Naive thymus-derived CD4-positive, alpha-beta T cell (primary cell): ENCODE measurements around the gene MNS1. TPM values are rescaled to one million over a fixed set of nuclear protein-coding genes. Genes with fewer than 3 reads are reported as not detected.

ENCODE experiments used
- ATAC-seq: fragments of 150-1000 bp; cut with Tn5 transposase; 2 replicates; pipeline ENCODE4 v1.10.0; 2021; ENCODE audit warnings: mild to moderate bottlenecking, moderate library complexity
- CTCF ChIA-PET: fragments of 350-600 bp; sonication (Branson Sonifier 250); formaldehyde crosslinking; loops from one replicate; lab custom pipeline; 2021; ENCODE audit warnings: antibody characterized with exemption; lab: Charles Lee
- POLR2A ChIA-PET: fragments of 350-600 bp; sonication (Branson Sonifier 250); formaldehyde crosslinking; loops from one replicate; lab custom pipeline; 2021; ENCODE audit warnings: antibody characterized with exemption, inconsistent platforms; lab: Charles Lee
- DNase-seq, 9 donors: peaks; one replicate each; pipeline versions ENCODE4 v3.0.0 to v3.0.0-alpha.2; 2020 to 2022; ENCODE audit warnings: mixed read lengths in 1 of 9
- H3K27ac ChIP-seq: one replicate; pipeline ENCODE4 v1.7.0; 2013; ENCODE audit warnings: mild to moderate bottlenecking, low read depth, low read length, moderate library complexity
- H3K27me3 ChIP-seq, 2 donors: one replicate each; pipeline ENCODE4 v1.7.0; 2013; ENCODE audit warnings: low read length in 2 of 2, mild to moderate bottlenecking in 2 of 2, moderate library complexity in 2 of 2; ENCODE audit not compliant: control insufficient read depth in 2 of 2, insufficient read depth in 2 of 2
- H3K36me3 ChIP-seq, 3 experiments: 1 replicate in 2 of 3; 2 replicates in 1 of 3; pipeline ENCODE4 v1.7.0; 2013; ENCODE audit warnings: low read length in 3 of 3, mild to moderate bottlenecking in 3 of 3, moderate library complexity in 1 of 3; ENCODE audit not compliant: insufficient read depth in 3 of 3, control insufficient read depth in 2 of 3
- H3K4me1 ChIP-seq, 2 donors: one replicate each; pipeline ENCODE4 v1.7.0; 2013; ENCODE audit warnings: low read length in 2 of 2, mild to moderate bottlenecking in 2 of 2, moderate library complexity in 1 of 2; ENCODE audit not compliant: control insufficient read depth in 2 of 2, insufficient read depth in 2 of 2
- H3K4me3 ChIP-seq: 2 replicates; pipeline ENCODE4 v1.7.0; 2013; ENCODE audit warnings: mild to moderate bottlenecking, low read length
- H3K9me3 ChIP-seq, 3 experiments: 1 replicate in 2 of 3; 2 replicates in 1 of 3; pipeline ENCODE4 v1.7.0; 2013; ENCODE audit warnings: low read length in 3 of 3; ENCODE audit not compliant: control insufficient read depth in 2 of 3
- H3K27ac Mint-ChIP-seq, 9 donors: one replicate each; pipeline ENCODE4 v1.8.0; 2020 to 2022; ENCODE audit warnings: mixed read lengths in 9 of 9, mild to moderate bottlenecking in 8 of 9, moderate library complexity in 5 of 9, inconsistent platforms in 2 of 9
- H3K27me3 Mint-ChIP-seq, 5 donors: one replicate each; pipeline ENCODE4 v1.8.0; 2021 to 2022; ENCODE audit warnings: mixed read lengths in 5 of 5, mild to moderate bottlenecking in 1 of 5
- H3K36me3 Mint-ChIP-seq, 5 donors: one replicate each; pipeline ENCODE4 v1.8.0; 2020 to 2022; ENCODE audit warnings: mixed read lengths in 5 of 5, mild to moderate bottlenecking in 3 of 5, inconsistent platforms in 1 of 5
- H3K4me1 Mint-ChIP-seq, 7 donors: one replicate each; pipeline ENCODE4 v1.8.0; 2020 to 2022; ENCODE audit warnings: mixed read lengths in 7 of 7, mild to moderate bottlenecking in 3 of 7, inconsistent platforms in 1 of 7
- H3K4me3 Mint-ChIP-seq, 10 donors: one replicate each; pipeline ENCODE4 v1.8.0; 2020 to 2022; ENCODE audit warnings: mild to moderate bottlenecking in 10 of 10, mixed read lengths in 10 of 10, moderate library complexity in 6 of 10, inconsistent platforms in 2 of 10
- H3K9me3 Mint-ChIP-seq, 11 donors: one replicate each; pipeline ENCODE4 v1.8.0; 2020 to 2022; ENCODE audit warnings: mixed read lengths in 11 of 11, mild to moderate bottlenecking in 4 of 11, inconsistent platforms in 1 of 11, moderate library complexity in 1 of 11
- intact Hi-C, 2 donors: fragments of 100-400 bp; cut with micrococcal nuclease; formaldehyde crosslinking; loops; one replicate each; pipeline ENCODE4 v1.15.1; 2023
- polyA plus RNA-seq, 2 donors: library from polyadenylated mRNA; unstranded; fragments of 300-500 nt; fragmentation: Illumina TruSeq; gene quantifications; one replicate each; pipeline ENCODE4 v1.2.3, GENCODE V29; 2021
- total RNA-seq, 6 experiments: library from RNA in 5 of 6; stranded (reverse) in 5 of 6; gene quantifications; 1 replicate in 5 of 6; 2 replicates in 1 of 6; pipeline ENCODE4 v1.2.3 and lab custom pipeline; 2021 to 2026

MNS1 gene
- total and polyA plus RNA-seq, 7 experiments from 2014 or later: 0.24 to 0.53 (median 0.31) TPM; not detected in 4

- peaks cover 0 to 6% (median 0%) of the 10 kb centered on the region in 11 donors for H3K9me3 Mint-ChIP-seq
- H3K4me1 Mint-ChIP-seq: peaks cover 6 to 16% (median 12%) of the 10 kb centered on the region in 7 donors
- ATAC-seq (no peak), DNase-seq (no peak)
- Histone ChIP-seq H3K4me3 (no peak overlapping the region), H3K4me1 (peaks cover 0 to 5% of the 10 kb centered on the region in 2 donors), H3K9me3 (no peaks in the 10 kb centered on the region), H3K27ac (no peak overlapping the region), H3K36me3 (no peaks in the 10 kb centered on the region), H3K27me3 (no peaks in the 10 kb centered on the region)
- peaks cover 0 to 5% (median 0%) of the 10 kb centered on the region in 5 donors for H3K36me3 Mint-ChIP-seq
- no peak overlapping the region for H3K4me3 Mint-ChIP-seq
- intact Hi-C loops: no loop called here
- POLR2A ChIA-PET: no interaction called here
- H3K27ac Mint-ChIP-seq: no peak overlapping the region
- CTCF ChIA-PET: no interaction called here
- H3K27me3 Mint-ChIP-seq: peaks cover 23 to 45% (median 29%) of the 10 kb centered on the region in 5 donors
Measured at GRCh38 chr15:56460947-56461346, 4.0 kb downstream of the MNS1 start.

DNA sequence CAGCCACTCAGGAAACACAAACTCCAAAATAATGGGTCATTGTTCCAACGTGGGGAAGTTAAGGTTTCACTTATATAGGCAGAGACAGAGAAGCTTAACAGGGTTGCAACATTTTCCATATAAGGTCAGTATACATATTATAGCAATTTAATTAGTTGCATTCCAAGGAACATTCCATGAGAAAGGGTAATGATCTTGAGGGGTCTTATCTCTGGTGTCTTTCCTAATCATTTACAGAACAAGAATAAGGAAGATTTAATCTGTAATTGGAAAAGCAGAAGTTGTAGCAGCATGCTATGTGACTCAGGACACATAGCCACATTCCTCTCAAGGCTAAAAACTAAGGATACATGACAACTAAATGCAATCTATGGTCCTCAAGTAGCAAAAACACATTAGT lies 4.9 kb downstream of the MNS1 start:
- CTCF ChIA-PET: no interaction called here
- no peak overlapping the region for H3K27ac Mint-ChIP-seq

GRCh38 chr15:56459096-56459495 lies 5.8 kb downstream of the MNS1 start:
- Histone ChIP-seq H3K4me1 (no peaks in the 10 kb centered on the region), H3K27ac (no peak overlapping the region), H3K36me3 (no peaks in the 10 kb centered on the region), H3K4me3 (no peak overlapping the region), H3K9me3 (no peaks in the 10 kb centered on the region), H3K27me3 (no peaks in the 10 kb centered on the region)
- Mint-ChIP-seq H3K27me3 (peaks cover 8 to 33% (median 27%) of the 10 kb centered on the region in 5 donors), H3K36me3 (peaks cover 0 to 5% (median 0%) of the 10 kb centered on the region in 5 donors), H3K27ac (no peak overlapping the region), H3K4me1 (peaks cover 0 to 3% (median under 1%) of the 10 kb centered on the region in 7 donors), H3K4me3 (no peak overlapping the region), H3K9me3 (peaks cover 0 to 6% (median 0%) of the 10 kb centered on the region in 11 donors)
- DNase-seq (no peak), ATAC-seq (no peak)
- intact Hi-C loops: no loop called here
- ChIA-PET CTCF (no interaction called here), POLR2A (interaction anchor here (0.6 kb wide), 1 partner anchor 268 kb away, joined by 3 read pairs; no protein-coding TSS in a partner anchor)

More for the DNA sequence above, 4.9 kb downstream of the MNS1 start:
- Histone ChIP-seq H3K36me3 (no peaks in the 10 kb centered on the region), H3K4me1 (peaks cover 0 to 5% of the 10 kb centered on the region in 2 donors), H3K4me3 (no peak overlapping the region), H3K27me3 (no peaks in the 10 kb centered on the region), H3K27ac (no peak overlapping the region), H3K9me3 (no peaks in the 10 kb centered on the region)
- ATAC-seq (no peak), DNase-seq (no peak)
- peaks cover 18 to 42% (median 29%) of the 10 kb centered on the region in 5 donors for H3K27me3 Mint-ChIP-seq
- H3K36me3 Mint-ChIP-seq: peaks cover 0 to 5% (median 0%) of the 10 kb centered on the region in 5 donors
- peaks cover 6 to 13% (median 10%) of the 10 kb centered on the region in 7 donors for H3K4me1 Mint-ChIP-seq
- peaks cover 0 to 6% (median 0%) of the 10 kb centered on the region in 11 donors for H3K9me3 Mint-ChIP-seq
- intact Hi-C loops: no loop called here
- POLR2A ChIA-PET: no interaction called here
- no peak overlapping the region for H3K4me3 Mint-ChIP-seq

GRCh38 chr15:56456229-56456628 lies 8.7 kb downstream of the MNS1 start:
- ChIA-PET CTCF (no interaction called here), POLR2A (no interaction called here)
- Mint-ChIP-seq H3K27ac (no peak overlapping the region), H3K36me3 (peaks cover 0 to 5% (median 0%) of the 10 kb centered on the region in 5 donors), H3K9me3 (peaks cover 0 to 6% (median 0%) of the 10 kb centered on the region in 11 donors), H3K4me3 (no peak overlapping the region), H3K27me3 (peaks cover 4 to 21% (median 19%) of the 10 kb centered on the region in 5 donors), H3K4me1 (no peaks in the 10 kb centered on the region)
- Histone ChIP-seq H3K36me3 (no peaks in the 10 kb centered on the region), H3K27ac (no peak overlapping the region), H3K4me3 (no peak overlapping the region), H3K4me1 (no peaks in the 10 kb centered on the region), H3K27me3 (no peaks in the 10 kb centered on the region), H3K9me3 (no peaks in the 10 kb centered on the region)
- DNase-seq (no peak), ATAC-seq (no peak)
- intact Hi-C loops: no loop called here

DNA sequence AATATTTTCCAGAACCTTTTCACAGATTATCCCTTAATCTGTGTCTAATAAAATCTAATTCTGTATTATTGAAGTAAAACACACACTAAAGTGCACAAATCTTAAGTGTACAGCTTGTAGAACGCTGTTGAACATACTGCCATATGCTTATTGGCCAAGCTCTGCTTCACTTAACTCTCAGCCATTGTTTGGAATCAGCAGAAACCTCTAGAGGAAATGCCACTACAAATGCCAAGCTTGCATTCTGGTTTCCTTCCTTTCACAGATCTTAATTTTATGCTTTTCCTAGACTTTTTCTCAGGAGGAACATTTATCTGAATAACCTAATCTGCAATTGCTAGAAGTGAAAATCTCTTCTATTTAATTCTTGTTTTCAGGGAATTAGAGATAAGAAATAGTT lies 10.1 kb downstream of the MNS1 start:
- ATAC-seq (no peak), DNase-seq (no peak)
- no peaks in the 10 kb centered on the region for H3K9me3 ChIP-seq
- H3K27ac ChIP-seq: no peak overlapping the region
- POLR2A ChIA-PET: no interaction called here
- H3K4me3 ChIP-seq: no peak overlapping the region
- no peaks in the 10 kb centered on the region for H3K4me1 ChIP-seq
- peaks cover 0 to 6% (median 0%) of the 10 kb centered on the region in 11 donors for H3K9me3 Mint-ChIP-seq
- H3K4me1 Mint-ChIP-seq: no peaks in the 10 kb centered on the region
- no peaks in the 10 kb centered on the region for H3K27me3 ChIP-seq
- peaks cover 0 to 5% (median 0%) of the 10 kb centered on the region in 5 donors for H3K36me3 Mint-ChIP-seq
- intact Hi-C loops: no loop called here
- H3K27me3 Mint-ChIP-seq: peaks cover 11 to 35% (median 19%) of the 10 kb centered on the region in 5 donors
- no peak overlapping the region for H3K4me3 Mint-ChIP-seq
- CTCF ChIA-PET: no interaction called here
- no peaks in the 10 kb centered on the region for H3K36me3 ChIP-seq
- no peak overlapping the region for H3K27ac Mint-ChIP-seq

- CTCF ChIA-PET: no interaction called here
- H3K27me3 Mint-ChIP-seq: peaks cover 2 to 10% (median 7%) of the 10 kb centered on the region in 5 donors
- POLR2A ChIA-PET: no interaction called here
Measured at GRCh38 chr15:56445746-56446145, 19.2 kb downstream of the MNS1 start.

DNA sequence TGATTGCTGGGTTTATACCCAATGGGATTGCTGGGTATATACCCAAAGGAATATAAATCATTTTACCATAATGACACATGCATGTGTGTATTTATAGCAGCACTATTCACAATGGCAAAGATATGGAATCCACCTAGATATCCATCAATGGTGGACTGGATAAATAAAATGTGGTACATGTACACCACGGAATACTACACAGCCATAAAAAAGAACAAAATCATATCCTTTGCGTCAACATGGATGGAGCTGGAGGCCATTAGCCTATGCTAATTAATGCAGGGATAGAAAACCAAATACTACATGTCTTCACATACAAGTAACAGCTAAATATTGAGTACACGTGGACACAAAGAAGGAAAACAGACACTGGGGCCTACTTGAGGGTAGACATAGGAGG lies 22.6 kb downstream of the MNS1 start:
- POLR2A ChIA-PET: no interaction called here
- peaks cover 0 to 10% (median 1%) of the 10 kb centered on the region in 11 donors for H3K9me3 Mint-ChIP-seq
- DNase-seq (no peak), ATAC-seq (no peak)
- Histone ChIP-seq H3K9me3 (no peaks in the 10 kb centered on the region), H3K27me3 (no peaks in the 10 kb centered on the region), H3K4me1 (no peaks in the 10 kb centered on the region), H3K27ac (no peak overlapping the region), H3K4me3 (no peak overlapping the region), H3K36me3 (no peaks in the 10 kb centered on the region)
- H3K4me1 Mint-ChIP-seq: no peaks in the 10 kb centered on the region
- H3K27ac Mint-ChIP-seq: no peak overlapping the region
- intact Hi-C loops: no loop called here
- CTCF ChIA-PET: no interaction called here
- H3K36me3 Mint-ChIP-seq: peaks cover 0 to 3% (median 0%) of the 10 kb centered on the region in 5 donors
- peaks cover 0 to 14% (median 11%) of the 10 kb centered on the region in 5 donors for H3K27me3 Mint-ChIP-seq
- no peak overlapping the region for H3K4me3 Mint-ChIP-seq

More at GRCh38 chr15:56445746-56446145, 19.2 kb downstream of the MNS1 start:
- Histone ChIP-seq H3K36me3 (no peaks in the 10 kb centered on the region), H3K27ac (no peak overlapping the region), H3K9me3 (no peaks in the 10 kb centered on the region), H3K27me3 (no peaks in the 10 kb centered on the region), H3K4me3 (no peak overlapping the region), H3K4me1 (no peaks in the 10 kb centered on the region)
- Mint-ChIP-seq H3K9me3 (peaks cover 0 to 6% (median 0%) of the 10 kb centered on the region in 11 donors), H3K36me3 (peaks cover 0 to 3% (median 0%) of the 10 kb centered on the region in 5 donors), H3K4me1 (no peaks in the 10 kb centered on the region), H3K4me3 (no peak overlapping the region), H3K27ac (no peak overlapping the region)
- ATAC-seq (no peak), DNase-seq (no peak)
- intact Hi-C loops: no loop called here
